ENCODE results near the gene ZNF415. TPM values are rescaled to one million over a fixed set of nuclear protein-coding genes. Genes with fewer than 3 reads are reported as not detected.
"Not testable (repeated sequence)": the region's sequence is repeated elsewhere in the genome, so short reads cannot be mapped to it uniquely, and the experiment has no call there.

Gene ZNF415
- 10 to 100 TPM; 23.9 to 28.3 (median 27.0) TPM for polyA plus RNA-seq (ENCODE audit: insufficient read length in 3 of 3)

- peak; percentile 76 to 85 (median 81) for DNase-seq (ENCODE audit: low read depth in 3 of 3, low spot score in 2 of 3)
Measured at GRCh38 chr19:53132141-53132991, at the start of gene ZNF415. Gene ZNF415, minus strand, starts transcription at chr19:53132910. Its CDS starts 10,234 bp downstream, at chr19:53122676.

- DNase-seq (ENCODE audit: low read depth in 3 of 3, low spot score in 2 of 3), result no peak
Measured at GRCh38 chr19:53182202-53182601, 49.5 kb upstream of the ZNF415 start.

GRCh38 chr19:53177986-53178385 lies 45.3 kb upstream of the ZNF415 start:
- DNase-seq (ENCODE audit: low read depth in 3 of 3, low spot score in 2 of 3), result no peak

GRCh38 chr19:53172889-53173288 lies 40.2 kb upstream of the ZNF415 start:
- DNase-seq (ENCODE audit: low read depth in 3 of 3, low spot score in 2 of 3), result no peak

- no peak for DNase-seq (ENCODE audit: low read depth in 3 of 3, low spot score in 2 of 3)
Measured at GRCh38 chr19:53165691-53166091, 33.0 kb upstream of the ZNF415 start.

GRCh38 chr19:53161123-53161522 lies 28.4 kb upstream of the ZNF415 start:
- no peak for DNase-seq (ENCODE audit: low read depth in 3 of 3, low spot score in 2 of 3)

GRCh38 chr19:53160350-53160749 lies 27.6 kb upstream of the ZNF415 start:
- no peak for DNase-seq (ENCODE audit: low read depth in 3 of 3, low spot score in 2 of 3)

GRCh38 chr19:53158119-53158656 lies 25.5 kb upstream of the ZNF415 start:
- no peak for DNase-seq (ENCODE audit: low read depth in 3 of 3, low spot score in 2 of 3)

- no peak for DNase-seq (ENCODE audit: low read depth in 3 of 3, low spot score in 2 of 3)
Measured at GRCh38 chr19:53157626-53158025, 24.9 kb upstream of the ZNF415 start.

- DNase-seq (ENCODE audit: low read depth in 3 of 3, low spot score in 2 of 3), result no peak
Measured at GRCh38 chr19:53156850-53157249, 24.1 kb upstream of the ZNF415 start.

GRCh38 chr19:53147645-53148044 lies 14.9 kb upstream of the ZNF415 start:
- DNase-seq (ENCODE audit: low read depth in 3 of 3, low spot score in 2 of 3), result no peak

GRCh38 chr19:53140351-53140750 lies 7.6 kb upstream of the ZNF415 start:
- DNase-seq (ENCODE audit: low read depth in 3 of 3, low spot score in 2 of 3), result no peak

GRCh38 chr19:53136432-53136831 lies 3.7 kb upstream of the ZNF415 start:
- DNase-seq (ENCODE audit: low read depth in 3 of 3, low spot score in 2 of 3), result no peak

GRCh38 chr19:53131727-53132126 lies 983 bp downstream of the ZNF415 start:
- DNase-seq (ENCODE audit: low read depth in 3 of 3, low spot score in 2 of 3), result no peak

- no peak for DNase-seq (ENCODE audit: low read depth in 3 of 3, low spot score in 2 of 3)
Measured at GRCh38 chr19:53131085-53131590, 1.6 kb downstream of the ZNF415 start.

GRCh38 chr19:53130506-53130905 lies 2.2 kb downstream of the ZNF415 start:
- DNase-seq (ENCODE audit: low read depth in 3 of 3, low spot score in 2 of 3), result no peak

GRCh38 chr19:53126733-53127526 lies 5.8 kb downstream of the ZNF415 start:
- DNase-seq (ENCODE audit: low read depth in 3 of 3, low spot score in 2 of 3), result not testable (repeated sequence)

- DNase-seq (ENCODE audit: low read depth in 3 of 3, low spot score in 2 of 3), result no peak
Measured at GRCh38 chr19:53123400-53123799, 9.3 kb downstream of the ZNF415 start.

GRCh38 chr19:53112286-53112685 lies 20.4 kb downstream of the ZNF415 start:
- no peak for DNase-seq (ENCODE audit: low read depth in 3 of 3, low spot score in 2 of 3)

- DNase-seq (ENCODE audit: low read depth in 3 of 3, low spot score in 2 of 3), result no peak
Measured at GRCh38 chr19:53109527-53109926, 23.2 kb downstream of the ZNF415 start.
